K562 (cell line): ENCODE results near the gene KIF1A. TPM values are rescaled to one million over a fixed set of nuclear protein-coding genes. Genes with fewer than 3 reads are reported as not detected.
A peak's percentile ranks its signal among the peaks of the same experiment; 100 is the strongest.
"Not testable (repeated sequence)": the region's sequence is repeated elsewhere in the genome, so short reads cannot be mapped to it uniquely, and the experiment has no call there.

Experiments used
- ATAC-seq: fragments of 200-7000 bp; cut with Tn5 transposase; 3 replicates; pipeline ENCODE4 v1.9.1; 2020; ENCODE audit warnings: moderate library complexity
- BruUV-seq: library from RNA; stranded (reverse); fragments of 400-500 nt; replicated peaks from 2 replicates; lab custom pipeline; 2021; lab: Mats Ljungman, UMichigan
- CTCF ChIA-PET: fragments of 300-600 bp; formaldehyde crosslinking; extraction: SDS; loops from one replicate; lab custom pipeline; 2021; ENCODE audit warnings: low intra/inter-chr PET ratio; lab: Yijun Ruan, JAX
- POLR2A ChIA-PET: fragments of 300-600, 350-650 bp; sonication (Branson Sonifier 250); formaldehyde crosslinking; extraction: SDS; loops from one replicate; lab custom pipeline; 2021; ENCODE audit warnings: antibody characterized with exemption, inconsistent platforms; lab: Yijun Ruan, JAX
- DNase-seq, 4 experiments: peaks; one replicate each; pipeline versions ENCODE4 v3.0.0 to v3.0.0-alpha.2; 2011 to 2018; ENCODE audit warnings: low spot score in 3 of 4, mixed read lengths in 3 of 4; ENCODE audit errors: extremely low read depth in 1 of 4
- FAIRE-seq: peaks from 2 replicates; lab custom pipeline; 2011; peaks lifted over from hg19 to GRCh38; lab: Jason Lieb, UNC
- H2AFZ ChIP-seq: 2 replicates; pipeline ENCODE4 v1.6.0; 2011; ENCODE audit warnings: low read depth, low read length, control low read depth, inconsistent platforms
- H3K27ac ChIP-seq: fragments of 200-600 bp; 3 replicates; pipeline ENCODE4 v1.8.0; 2011; ENCODE audit warnings: low read depth, mild to moderate bottlenecking, control low read depth, inconsistent platforms, low read length, moderate library complexity, mixed read lengths; ENCODE audit errors: extremely low read depth
- H3K27me3 ChIP-seq, 2 experiments: fragments of 300-600 bp in 1 of 2; 2 replicates in 1 of 2; 3 replicates in 1 of 2; pipeline versions ENCODE4 v1.6.0 to v1.8.0; 2011; ENCODE audit warnings: inconsistent platforms in 2 of 2, low read length in 2 of 2, mild to moderate bottlenecking in 1 of 2, mixed read lengths in 1 of 2, moderate library complexity in 1 of 2; ENCODE audit not compliant: control insufficient read depth in 2 of 2, insufficient read depth in 2 of 2
- H3K36me3 ChIP-seq: fragments of 300-600 bp; 3 replicates; pipeline ENCODE4 v1.8.0; 2011; ENCODE audit warnings: mild to moderate bottlenecking, low read length, inconsistent platforms; ENCODE audit not compliant: control insufficient read depth, insufficient read depth
- H3K4me1 ChIP-seq, 2 experiments: fragments of 200-600 bp in 1 of 2; replicated peaks in 1 of 2; 2 replicates in 1 of 2; 3 replicates in 1 of 2; pipeline versions ENCODE4 v1.5.1 to v1.8.0; 2011; ENCODE audit warnings: inconsistent platforms in 2 of 2, low read length in 2 of 2, mild to moderate bottlenecking in 1 of 2, mixed read lengths in 1 of 2, moderate library complexity in 1 of 2; ENCODE audit not compliant: control insufficient read depth in 2 of 2, insufficient read depth in 2 of 2
- H3K4me2 ChIP-seq: 2 replicates; pipeline ENCODE4 v1.6.1; 2011; ENCODE audit warnings: low read length, control low read depth, inconsistent platforms, mixed read lengths; ENCODE audit not compliant: insufficient read depth
- H3K4me3 ChIP-seq: fragments of 200-600 bp; sonication (generic), shearing (Covaris generic); 2 replicates; pipeline ENCODE4 v1.5.1; 2016; ENCODE audit warnings: control low read depth, inconsistent platforms
- H3K79me2 ChIP-seq: fragments of 200-600 bp; 3 replicates; pipeline ENCODE4 v1.8.0; 2011; ENCODE audit warnings: low read length, inconsistent platforms; ENCODE audit not compliant: control insufficient read depth, insufficient read depth
- H3K9ac ChIP-seq, 2 experiments: 2 replicates each; pipeline versions ENCODE4 v1.6.0 to v1.6.1; 2011; ENCODE audit warnings: low read depth in 2 of 2, low read length in 2 of 2, control low read depth in 1 of 2, inconsistent platforms in 1 of 2, mild to moderate bottlenecking in 1 of 2, mixed read lengths in 1 of 2; ENCODE audit not compliant: insufficient read depth in 1 of 2
- H3K9me1 ChIP-seq: one replicate; pipeline ENCODE4 v1.6.0; 2011; ENCODE audit warnings: inconsistent platforms, mild to moderate bottlenecking, low read length, moderate library complexity; ENCODE audit not compliant: control insufficient read depth, insufficient read depth
- H3K9me3 ChIP-seq: replicated peaks from 2 replicates; pipeline ENCODE4 v1.5.1; 2011; ENCODE audit warnings: low read depth, low read length, inconsistent platforms; ENCODE audit not compliant: control insufficient read depth, insufficient read depth
- H4K20me1 ChIP-seq: replicated peaks from 2 replicates; pipeline ENCODE4 v1.6.1; 2011; ENCODE audit warnings: low read length, inconsistent platforms, mixed read lengths; ENCODE audit not compliant: control insufficient read depth, insufficient read depth
- WGBS: fragments of 100-300 bp; shearing (Covaris generic); methylation state at CpG from one replicate; pipeline ENCODE4 v1.1.6; 2016; ENCODE audit warnings: low coverage, mixed read lengths; ENCODE audit not compliant: insufficient coverage; ENCODE audit errors: missing lambda C conversion rate; 5-methylcytosine and 5-hydroxymethylcytosine counted together
- in situ Hi-C: fragments of 300-500 bp; cut with MboI; formaldehyde crosslinking; loops from 4 replicates; pipeline ENCODE4 v1.15.0; 2018; ENCODE audit warnings: inconsistent platforms, mixed read lengths
- intact Hi-C: fragments of 100-400 bp; cut with micrococcal nuclease; formaldehyde crosslinking; loops from 2 replicates; pipeline ENCODE4 v1.14.2; 2022
- polyA plus RNA-seq, 8 experiments: library from polyadenylated mRNA; depleted of rRNA in 4 of 8; stranded (reverse) in 5 of 8; unstranded in 3 of 8; fragments of >200 nt; fragmentation: Nextera tagmentation in 2 of 8; fragmentation: Illumina TruSeq in 1 of 8; extraction: Ambion mirVana in 2 of 8; extraction: Trizol in 1 of 8; gene quantifications; 2 replicates each; pipeline versions ENCODE4 v1.2.1 to v1.2.3, GENCODE V29; 2011 to 2014; ENCODE audit warnings: inconsistent platforms in 1 of 8, missing spikeins in 1 of 8
- total RNA-seq, 7 experiments: library from RNA; depleted of rRNA in 6 of 7; stranded (reverse); fragments of >200 nt in 6 of 7; fragmentation: Illumina TruSeq in 2 of 7; extraction: Trizol in 2 of 7; gene quantifications; 2 replicates each; pipeline versions ENCODE4 v1.2.1 to v1.2.3, GENCODE V29; 2011 to 2021; ENCODE audit warnings: low replicate concordance in 1 of 7

KIF1A gene
- total and polyA plus RNA-seq, 9 of the 15 experiments (the other 6 are each of a cell fraction or from before 2014, with no cell fraction given) = 0.07 to 1.4 (median 0.45) TPM; not detected in 2

DNA sequence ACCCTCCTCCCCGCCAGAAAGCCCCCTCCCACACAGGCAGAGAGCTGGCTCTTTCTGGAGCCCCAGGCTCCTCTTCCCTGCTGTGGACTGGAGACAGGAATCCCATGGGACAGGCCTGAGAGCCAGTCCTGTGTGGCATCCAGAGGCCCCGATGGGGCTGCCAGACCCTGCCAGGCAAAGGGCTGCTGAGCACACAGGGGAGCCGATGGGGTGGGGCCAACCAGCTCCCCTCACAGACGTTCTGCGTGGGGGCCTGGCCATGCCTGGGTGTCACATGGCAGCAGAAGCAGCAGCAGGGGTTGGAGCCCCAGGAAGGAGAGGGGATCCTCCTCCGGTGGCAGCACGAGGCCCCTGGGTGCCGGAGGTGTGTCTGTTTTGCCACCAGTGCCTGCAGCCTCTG, 120.2 kb downstream of the KIF1A start:
- H4K20me1 ChIP-seq, H3K9ac ChIP-seq, FAIRE-seq, H3K36me3 ChIP-seq, CTCF ChIA-PET, H3K9me3 ChIP-seq, H3K4me1 ChIP-seq, POLR2A ChIA-PET, H3K79me2 ChIP-seq, in situ Hi-C loops, BruUV-seq, H3K4me2 ChIP-seq, DNase-seq, H3K9me1 ChIP-seq, ATAC-seq, H2AFZ ChIP-seq, H3K4me3 ChIP-seq, H3K27ac ChIP-seq: not testable (repeated sequence)
- WGBS = 0% methylated on average over 1 of the region's 8 CpGs
- peaks cover 0 to 32% of the 10 kb centered on the region in 2 experiments; a peak in 3 of 5 replicates for H3K27me3 ChIP-seq
- intact Hi-C loops = loop anchor here (10.0 kb wide), 1 partner anchor 185 kb away; no protein-coding TSS in a partner anchor

- 20% methylated on average over 1 of the region's 33 CpGs for WGBS
- H3K27ac ChIP-seq, H4K20me1 ChIP-seq, POLR2A ChIA-PET, H3K9me3 ChIP-seq, DNase-seq, H3K4me1 ChIP-seq, H3K9me1 ChIP-seq, CTCF ChIA-PET, H3K36me3 ChIP-seq, H3K79me2 ChIP-seq, H3K4me2 ChIP-seq, H3K4me3 ChIP-seq, in situ Hi-C loops, BruUV-seq, H3K9ac ChIP-seq, H2AFZ ChIP-seq, intact Hi-C loops: not testable (repeated sequence)
- peaks cover 0 to 27% of the 10 kb centered on the region in 2 experiments; a peak in 2 of 5 replicates for H3K27me3 ChIP-seq
- ATAC-seq = peak; percentile 83
- FAIRE-seq = peak; percentile 73
Observed at GRCh38 chr2:240698852-240699561, 121.0 kb downstream of the KIF1A start.

- H3K9ac ChIP-seq, H3K9me3 ChIP-seq, CTCF ChIA-PET, H3K4me2 ChIP-seq, H2AFZ ChIP-seq, FAIRE-seq, H3K27me3 ChIP-seq, DNase-seq, BruUV-seq, ATAC-seq, H3K4me1 ChIP-seq, in situ Hi-C loops, H3K4me3 ChIP-seq, H3K27ac ChIP-seq, H3K36me3 ChIP-seq, H4K20me1 ChIP-seq, intact Hi-C loops, H3K9me1 ChIP-seq, H3K79me2 ChIP-seq, POLR2A ChIA-PET: not testable (repeated sequence)
- WGBS = no CpG with 5 or more reads among the region's 13 CpGs
Observed at GRCh38 chr2:240696469-240696868, 123.5 kb downstream of the KIF1A start.

DNA sequence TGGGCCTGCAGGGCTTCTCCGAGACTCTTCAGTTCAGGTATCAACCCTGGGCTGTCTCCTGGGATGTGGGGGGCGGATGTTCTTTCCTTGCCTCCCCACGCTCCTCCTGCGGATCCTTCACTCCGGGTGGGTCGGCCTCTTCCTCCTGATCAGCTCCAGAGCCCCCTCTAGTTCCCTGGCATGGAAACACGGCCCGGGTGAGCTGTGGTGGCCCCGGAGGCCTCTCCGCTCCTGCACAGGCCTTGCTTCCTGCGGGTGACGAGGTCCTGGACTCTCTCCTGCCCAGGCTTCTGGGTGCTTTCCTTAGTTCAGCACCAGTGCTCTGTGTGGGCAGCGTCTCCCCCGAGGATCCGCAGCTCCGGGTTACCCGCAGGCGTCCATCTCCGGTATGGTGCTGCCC, 124.4 kb downstream of the KIF1A start:
- H4K20me1 ChIP-seq, POLR2A ChIA-PET, ATAC-seq, H3K27me3 ChIP-seq, H3K4me3 ChIP-seq, H3K27ac ChIP-seq, in situ Hi-C loops, H3K9ac ChIP-seq, H3K79me2 ChIP-seq, H3K36me3 ChIP-seq, H3K4me2 ChIP-seq, FAIRE-seq, H3K4me1 ChIP-seq, H3K9me1 ChIP-seq, BruUV-seq, H3K9me3 ChIP-seq, CTCF ChIA-PET, DNase-seq, intact Hi-C loops, H2AFZ ChIP-seq: not testable (repeated sequence)
- no CpG with 5 or more reads among the region's 19 CpGs for WGBS
